ENCODE data around the gene MYMK.

MYMK gene

DNA sequence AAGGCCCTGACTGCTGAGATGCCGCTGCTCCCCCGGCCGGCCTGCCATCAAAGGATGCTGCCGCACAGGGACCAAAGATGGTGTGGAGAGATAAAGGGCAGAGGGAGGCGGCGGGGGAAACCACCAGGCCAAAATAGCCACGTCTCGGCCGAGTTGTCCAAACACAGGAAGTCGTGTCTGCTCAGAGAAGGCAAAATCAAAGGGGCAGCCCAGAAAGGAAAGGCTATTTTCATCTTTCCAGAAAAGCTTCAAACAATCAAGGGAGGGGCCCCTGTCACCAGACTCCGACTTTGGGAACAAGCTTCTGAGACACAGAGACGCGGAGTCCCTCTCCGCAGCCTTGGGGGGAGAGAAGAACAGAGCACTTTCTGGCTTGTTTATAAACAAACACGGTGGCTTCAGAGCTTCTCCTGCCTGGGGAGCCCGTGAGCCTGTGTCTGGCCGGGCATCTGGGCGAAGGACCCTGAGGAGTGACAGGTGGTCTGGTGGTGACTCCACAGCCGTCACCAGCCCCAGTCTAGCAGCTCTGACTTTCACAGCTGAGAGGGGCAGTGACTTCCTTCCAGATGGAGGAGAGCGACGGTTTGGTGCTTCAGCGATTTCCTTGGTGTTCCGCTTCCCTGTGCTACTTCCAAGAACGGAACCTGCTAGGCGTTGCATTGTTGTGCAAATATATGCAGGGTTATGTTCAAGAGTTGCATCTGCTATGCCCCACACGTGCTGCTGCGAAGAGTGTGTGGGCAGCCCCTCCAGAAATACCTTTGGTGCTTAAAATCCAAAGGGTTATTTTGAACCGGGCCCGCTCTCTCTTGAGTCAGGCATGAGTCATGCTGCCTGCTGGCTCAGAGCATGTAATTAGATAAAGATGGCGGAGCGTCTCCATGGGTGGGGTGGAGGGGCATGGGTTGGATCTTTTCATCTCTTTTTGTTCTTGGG, 33.7 kb upstream of the MYMK start:
- DNase-seq (ENCODE audit: low read depth in 1 of 2, low spot score in 1 of 2): peak in 1 of 2 donors; percentile 39

- no peak for DNase-seq (ENCODE audit: low read depth in 1 of 2, low spot score in 1 of 2)
Measured at GRCh38 chr9:133557581-133557980, 32.8 kb upstream of the MYMK start.

DNA sequence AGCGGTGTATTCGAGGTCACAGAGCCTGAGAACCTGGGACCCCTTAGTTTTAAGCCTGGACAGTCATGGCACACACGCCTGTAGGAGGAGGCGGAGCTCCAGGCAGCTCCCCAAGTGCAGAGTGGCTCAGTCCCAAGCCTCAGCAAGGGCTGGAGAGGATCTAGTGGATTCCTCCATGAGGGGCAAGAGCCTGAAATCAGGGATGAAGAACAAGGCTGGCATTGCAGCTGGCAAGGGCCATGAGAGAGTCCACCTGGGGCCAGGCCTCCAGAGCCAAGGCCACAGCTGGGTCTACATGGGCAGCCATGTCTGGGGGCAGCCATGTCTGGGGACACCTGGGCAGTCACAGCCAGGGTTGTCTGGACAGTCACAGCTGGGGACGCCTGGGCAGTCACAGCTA, 31.6 kb upstream of the MYMK start:
- DNase-seq (ENCODE audit: low read depth in 1 of 2, low spot score in 1 of 2): no peak

GRCh38 chr9:133554729-133555128, 30.0 kb upstream of the MYMK start:
- DNase-seq (ENCODE audit: low read depth in 1 of 2, low spot score in 1 of 2): no peak

DNA sequence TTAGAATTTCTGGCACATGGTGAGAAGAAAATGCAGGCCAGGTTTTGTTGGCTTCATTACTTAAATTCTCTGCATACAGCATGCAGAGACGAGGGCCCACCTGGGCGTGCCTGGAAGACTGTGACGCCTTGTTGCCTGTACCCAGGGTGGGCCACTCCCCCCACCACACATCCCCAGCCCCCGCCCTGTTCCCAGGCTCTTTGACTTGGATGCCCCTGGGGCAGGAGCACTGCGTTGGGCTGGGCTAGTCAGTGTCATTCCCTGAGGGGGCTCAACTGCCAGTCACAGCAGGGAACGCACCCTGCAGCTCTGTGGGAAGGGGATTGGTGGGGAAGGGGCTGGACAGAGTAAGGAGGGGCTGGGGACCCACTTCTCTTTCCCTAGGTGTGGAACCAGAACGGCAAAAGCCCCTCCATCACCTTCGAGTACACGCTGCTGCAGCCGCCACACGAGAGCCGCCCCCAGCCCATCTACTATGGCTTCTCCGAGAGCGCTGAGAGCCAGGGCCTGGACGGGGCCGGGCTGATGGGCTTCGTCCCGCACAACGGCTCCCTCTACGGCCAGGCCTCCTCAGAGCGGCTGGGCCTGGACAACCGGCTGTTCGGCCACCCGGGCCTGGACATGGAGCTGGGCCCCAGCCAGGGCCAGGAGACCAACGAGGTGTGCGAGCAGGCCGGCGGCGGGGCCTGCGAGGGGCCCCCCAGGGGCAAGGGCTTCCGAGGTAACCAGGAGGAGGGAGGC, 29.4 kb upstream of the MYMK start:
- DNase-seq (ENCODE audit: low read depth in 1 of 2, low spot score in 1 of 2): no peak

DNA sequence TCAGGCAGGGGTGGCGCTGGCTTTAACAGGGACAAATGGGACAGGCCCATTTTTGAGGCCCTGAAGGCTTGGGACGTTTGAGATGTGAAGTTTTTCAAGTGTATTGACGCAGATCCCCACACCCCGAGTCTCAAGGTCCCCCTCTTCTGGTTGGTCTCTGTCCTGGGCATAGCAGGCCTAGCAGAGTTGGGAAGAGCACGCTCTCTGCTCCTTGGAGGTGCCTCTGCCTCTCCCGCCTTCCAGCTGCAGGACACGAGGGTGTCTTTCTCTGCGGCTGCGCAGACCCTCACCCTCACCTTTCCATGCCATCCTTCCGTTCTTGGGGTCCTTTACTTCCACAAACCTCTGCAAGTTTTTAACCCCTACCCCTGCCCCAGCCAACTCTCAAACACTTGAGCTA, 28.4 kb upstream of the MYMK start:
- no peak for DNase-seq (ENCODE audit: low read depth in 1 of 2, low spot score in 1 of 2)

DNA sequence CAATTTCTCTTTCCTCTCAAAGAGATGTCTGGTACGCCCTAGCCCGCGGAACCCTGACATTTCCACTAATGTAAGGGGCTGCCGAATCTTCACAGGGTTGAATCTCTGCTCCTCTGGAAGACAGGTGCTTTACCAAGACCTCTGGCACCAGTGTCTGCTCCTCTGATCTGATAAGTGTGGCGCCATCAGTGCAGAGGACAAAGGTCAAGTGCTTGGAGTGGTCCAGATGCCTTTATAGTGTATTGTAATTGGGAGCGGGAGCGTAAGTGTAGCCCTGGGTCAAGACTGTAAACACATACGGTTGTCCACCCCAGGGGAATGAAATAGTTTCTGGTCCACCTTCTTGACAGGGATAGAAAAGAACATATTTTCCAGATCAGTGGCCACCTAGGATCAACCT, 27.5 kb upstream of the MYMK start:
- DNase-seq (ENCODE audit: low read depth in 1 of 2, low spot score in 1 of 2): no peak

GRCh38 chr9:133551446-133551845, 26.7 kb upstream of the MYMK start:
- DNase-seq (ENCODE audit: low read depth in 1 of 2, low spot score in 1 of 2): no peak

DNA sequence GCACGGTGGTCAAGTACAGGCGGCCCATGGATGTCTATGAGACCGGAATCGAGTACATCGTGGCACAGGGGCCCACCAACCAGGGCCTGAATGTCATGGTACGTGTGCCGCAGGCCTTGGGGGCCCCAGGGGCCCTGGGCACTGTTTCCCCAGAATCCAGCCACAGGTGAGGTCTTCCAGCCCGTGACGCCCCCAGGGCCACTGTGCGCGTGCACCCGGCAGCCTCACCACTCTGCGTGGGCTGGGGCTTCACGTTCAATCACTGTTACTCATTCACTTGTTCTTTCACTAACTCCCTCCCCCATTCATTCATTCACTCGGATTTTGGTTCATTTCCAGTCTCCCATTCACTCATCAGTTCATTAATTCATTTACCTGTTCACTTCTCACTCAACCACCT, 22.4 kb upstream of the MYMK start:
- DNase-seq (ENCODE audit: low read depth in 1 of 2, low spot score in 1 of 2): no peak

- DNase-seq (ENCODE audit: low read depth in 1 of 2, low spot score in 1 of 2): no peak
Measured at GRCh38 chr9:133546287-133546680, 21.5 kb upstream of the MYMK start.

GRCh38 chr9:133545494-133546286, 20.9 kb upstream of the MYMK start:
- no peak for DNase-seq (ENCODE audit: low read depth in 1 of 2, low spot score in 1 of 2)

DNA sequence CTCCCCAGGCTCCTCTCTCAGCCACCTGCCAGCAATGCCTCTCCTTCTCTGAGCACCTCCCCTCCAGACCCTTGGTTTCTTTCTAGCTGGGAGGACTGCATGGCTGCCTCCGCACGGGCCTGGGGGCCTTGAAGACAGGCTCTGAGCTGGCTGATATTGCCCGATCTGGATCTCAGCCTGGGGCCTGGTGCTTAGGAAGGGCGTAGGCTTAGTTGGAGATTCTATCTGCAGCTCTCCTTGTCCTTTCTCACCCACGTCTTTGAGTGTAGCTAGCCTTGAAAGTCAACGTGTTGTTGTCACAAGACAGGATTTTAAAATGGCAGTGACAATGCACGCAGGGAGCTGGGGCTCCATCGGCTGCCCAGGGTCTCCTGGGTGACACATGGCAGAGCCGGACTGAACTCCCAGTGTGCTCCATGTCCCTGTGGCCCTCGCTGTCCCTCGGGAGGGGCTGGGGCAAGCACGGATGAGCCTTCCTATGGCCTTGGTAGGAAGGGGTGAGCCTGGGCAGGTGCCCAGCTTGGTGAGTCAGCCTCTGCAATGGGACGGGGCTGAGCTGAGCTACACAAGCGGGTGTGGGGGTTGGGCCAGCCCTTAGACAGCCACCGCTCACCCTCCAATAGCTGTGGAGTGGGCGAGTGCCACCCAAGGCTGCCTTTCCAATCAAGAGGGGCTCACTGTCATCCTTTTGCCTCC, 19.2 kb upstream of the MYMK start:
- no peak for DNase-seq (ENCODE audit: low read depth in 1 of 2, low spot score in 1 of 2)

GRCh38 chr9:133542002-133542401, 17.2 kb upstream of the MYMK start:
- no peak for DNase-seq (ENCODE audit: low read depth in 1 of 2, low spot score in 1 of 2)

DNA sequence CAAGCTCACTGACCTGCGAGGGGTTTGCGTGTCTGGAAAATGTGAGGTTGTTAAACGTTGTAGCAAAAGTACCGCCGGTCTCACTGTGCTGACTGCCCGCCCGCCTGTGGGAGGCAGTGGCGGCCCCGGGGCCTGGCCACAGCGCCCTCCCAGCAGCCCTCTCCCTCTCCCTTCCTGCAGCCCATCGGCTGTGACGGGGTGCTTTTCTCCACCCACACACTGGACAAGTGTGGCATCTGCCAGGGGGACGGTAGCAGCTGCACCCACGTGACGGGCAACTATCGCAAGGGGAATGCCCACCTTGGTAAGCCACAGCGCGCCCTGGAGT, 15.9 kb upstream of the MYMK start:
- DNase-seq (ENCODE audit: low read depth in 1 of 2, low spot score in 1 of 2): no peak

DNA sequence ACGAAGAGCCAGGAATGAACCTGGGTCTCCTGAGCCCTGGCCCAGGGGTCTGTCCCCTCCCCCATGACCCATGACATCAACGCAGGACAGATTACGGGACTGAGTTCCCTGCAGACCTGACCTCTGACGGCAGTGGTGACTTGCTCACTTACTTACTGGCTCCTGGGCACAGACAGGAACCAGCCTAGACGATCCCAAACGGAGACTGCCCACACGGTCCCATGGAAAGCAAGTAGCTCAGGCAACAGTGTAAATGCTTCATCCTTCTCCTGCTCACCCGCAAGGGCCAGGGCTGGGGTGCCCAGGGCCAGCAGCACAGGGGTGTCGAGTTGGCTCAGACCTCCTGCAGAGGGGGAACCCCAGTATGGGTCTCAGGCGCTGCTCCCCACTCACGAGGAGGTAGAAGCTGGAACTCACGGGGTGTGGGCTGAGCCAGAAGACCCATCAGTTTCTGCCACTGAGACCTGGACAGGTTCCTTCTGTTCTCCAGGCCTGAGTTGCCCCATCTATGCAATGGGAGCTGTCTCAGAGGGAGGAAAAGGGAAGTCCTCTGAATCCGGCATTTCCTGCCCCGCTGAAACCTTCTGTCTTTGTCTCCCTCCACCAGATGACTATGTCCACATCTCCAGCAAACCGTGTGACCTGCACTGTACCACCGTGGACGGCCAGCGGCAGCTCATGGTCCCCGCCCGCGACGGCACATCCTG, 15.4 kb upstream of the MYMK start:
- no peak for DNase-seq (ENCODE audit: low read depth in 1 of 2, low spot score in 1 of 2)

- no peak for DNase-seq (ENCODE audit: low read depth in 1 of 2, low spot score in 1 of 2)
Measured at GRCh38 chr9:133538851-133539833, 14.4 kb upstream of the MYMK start.

DNA sequence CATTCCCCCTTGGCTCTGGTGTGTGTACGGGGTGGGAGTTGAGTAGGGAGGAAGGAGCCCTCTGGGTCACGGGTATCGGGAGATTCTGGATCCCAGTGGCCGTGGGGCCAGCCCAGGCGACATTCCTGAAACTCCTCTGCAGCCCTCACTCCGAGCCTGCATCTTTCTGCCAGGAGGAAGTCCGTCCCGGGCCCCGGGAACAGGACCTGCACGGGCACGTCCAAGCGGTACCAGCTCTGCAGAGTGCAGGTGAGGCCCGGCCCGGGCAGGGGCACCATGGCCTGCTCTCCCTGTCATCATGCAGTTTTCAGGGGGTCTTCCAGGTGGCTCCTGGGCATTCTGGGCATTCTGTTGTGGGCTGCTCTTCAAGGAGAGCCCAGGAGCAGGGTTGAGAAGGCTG, 13.4 kb upstream of the MYMK start:
- no peak for DNase-seq (ENCODE audit: low read depth in 1 of 2, low spot score in 1 of 2)

- DNase-seq (ENCODE audit: low read depth in 1 of 2, low spot score in 1 of 2): no peak
Measured at GRCh38 chr9:133537257-133537656, 12.5 kb upstream of the MYMK start.

GRCh38 chr9:133536536-133536935, 11.8 kb upstream of the MYMK start:
- DNase-seq (ENCODE audit: low read depth in 1 of 2, low spot score in 1 of 2): no peak
